Astrocyte (in vitro differentiated cells and primary cell): ENCODE data around the gene CDK15. TPM values are rescaled to one million over a fixed set of nuclear protein-coding genes. Genes with fewer than 3 reads are reported as not detected.

Experiments used
- DNase-seq: peaks from one replicate; pipeline ENCODE4 v3.0.0-alpha.2; 2010; ENCODE audit warnings: low read depth
- FAIRE-seq: peaks from 2 replicates; lab custom pipeline; 2011; peaks lifted over from hg19 to GRCh38; lab: Jason Lieb, UNC
- H2AFZ ChIP-seq: 2 replicates; pipeline ENCODE4 v1.6.0; 2012; ENCODE audit warnings: low read depth, low read length, inconsistent platforms
- H3K27ac ChIP-seq: 2 replicates; pipeline ENCODE4 v1.5.1; 2011; ENCODE audit warnings: low read depth, low read length, inconsistent platforms
- H3K27me3 ChIP-seq: 2 replicates; pipeline ENCODE4 v1.6.0; 2011; ENCODE audit warnings: low read length, inconsistent platforms; ENCODE audit not compliant: insufficient read depth
- H3K36me3 ChIP-seq: 2 replicates; pipeline ENCODE4 v1.5.1; 2011; ENCODE audit warnings: low read length, inconsistent platforms; ENCODE audit not compliant: insufficient read depth
- H3K4me1 ChIP-seq: 2 replicates; pipeline ENCODE4 v1.5.1; 2011; ENCODE audit warnings: low read length, inconsistent platforms; ENCODE audit not compliant: insufficient read depth
- H3K4me2 ChIP-seq: 2 replicates; pipeline ENCODE4 v1.6.0; 2012; ENCODE audit warnings: low read length, inconsistent platforms
- H3K4me3 ChIP-seq: 2 replicates; pipeline ENCODE4 v1.5.1; 2011; ENCODE audit warnings: low read depth, mild to moderate bottlenecking, low read length, inconsistent platforms; ENCODE audit not compliant: insufficient read depth
- H3K79me2 ChIP-seq: 2 replicates; pipeline ENCODE4 v1.6.0; 2012; ENCODE audit warnings: mild to moderate bottlenecking, low read length, inconsistent platforms; ENCODE audit not compliant: insufficient read depth
- H3K9ac ChIP-seq: 2 replicates; pipeline ENCODE4 v1.6.0; 2012; ENCODE audit warnings: mild to moderate bottlenecking, low read length, inconsistent platforms
- H3K9me3 ChIP-seq: 2 replicates; pipeline ENCODE4 v1.5.1; 2012; ENCODE audit warnings: low read depth, mild to moderate bottlenecking, low read length, inconsistent platforms; ENCODE audit not compliant: insufficient read depth
- H4K20me1 ChIP-seq: 2 replicates; pipeline ENCODE4 v1.6.0; 2012; ENCODE audit warnings: low read length, inconsistent platforms; ENCODE audit not compliant: insufficient read depth
- H3K27ac Mint-ChIP-seq: one replicate; pipeline ENCODE4 v1.8.0; 2021; ENCODE audit warnings: mild to moderate bottlenecking, mixed read lengths; ENCODE audit not compliant: unreplicated experiment
- H3K27me3 Mint-ChIP-seq: one replicate; pipeline ENCODE4 v1.8.0; 2021; ENCODE audit warnings: low read depth, mixed read lengths; ENCODE audit not compliant: unreplicated experiment
- H3K36me3 Mint-ChIP-seq: one replicate; pipeline ENCODE4 v1.8.0; 2021; ENCODE audit warnings: low read depth, mixed read lengths; ENCODE audit not compliant: unreplicated experiment
- H3K4me1 Mint-ChIP-seq: one replicate; pipeline ENCODE4 v1.8.0; 2021; ENCODE audit warnings: low read depth, mixed read lengths; ENCODE audit not compliant: unreplicated experiment
- H3K4me3 Mint-ChIP-seq: one replicate; pipeline ENCODE4 v1.8.0; 2021; ENCODE audit warnings: mild to moderate bottlenecking, moderate library complexity, mixed read lengths; ENCODE audit not compliant: unreplicated experiment
- H3K9me3 Mint-ChIP-seq: one replicate; pipeline ENCODE4 v1.8.0; 2021; ENCODE audit warnings: mild to moderate bottlenecking, mixed read lengths; ENCODE audit not compliant: unreplicated experiment
- CTCF ChIP-seq: IDR thresholded peaks from 2 replicates; pipeline ENCODE4 v1.5.1; 2011; ENCODE audit warnings: low read depth, mild to moderate bottlenecking, inconsistent platforms, low read length, moderate library complexity; ENCODE audit not compliant: insufficient read depth
- EZH2 ChIP-seq: IDR thresholded peaks from 2 replicates; pipeline ENCODE4 v1.6.1; 2012; ENCODE audit warnings: mild to moderate bottlenecking, low read length, inconsistent platforms; ENCODE audit not compliant: insufficient read depth
- total RNA-seq: library from RNA; stranded (reverse); gene quantifications from 2 replicates; pipeline ENCODE4 v1.2.1, GENCODE V29; 2021

Gene CDK15
- total RNA-seq, 1 donor from 2014 or later: 6.6 TPM

GRCh38 chr2:201938781-201939180 lies 132.4 kb downstream of the CDK15 start:
- peaks cover 24% of the 10 kb centered on the region for H3K4me1 Mint-ChIP-seq
- peak overlapping the region; percentile 34 for H3K9ac ChIP-seq
- H3K27me3 ChIP-seq: no peaks in the 10 kb centered on the region
- peak overlapping the region; percentile 19 for H2AFZ ChIP-seq
- H3K36me3 Mint-ChIP-seq: peaks cover 3% of the 10 kb centered on the region
- DNase-seq: no peak
- peak overlapping the region; percentile 50 for H3K4me2 ChIP-seq
- peak overlapping the region; percentile 77 for H3K27ac Mint-ChIP-seq
- no peak overlapping the region for H3K4me3 ChIP-seq
- peaks cover 5% of the 10 kb centered on the region for H3K27me3 Mint-ChIP-seq
- no peaks in the 10 kb centered on the region for H3K79me2 ChIP-seq
- no peaks in the 10 kb centered on the region for H3K9me3 ChIP-seq
- H3K4me3 Mint-ChIP-seq: no peak overlapping the region
- FAIRE-seq: no peak
- H4K20me1 ChIP-seq: no peaks in the 10 kb centered on the region
- peaks cover 32% of the 10 kb centered on the region for H3K4me1 ChIP-seq
- TF ChIP-seq EZH2 (no peak), CTCF (no peak)
- H3K27ac ChIP-seq: peak overlapping the region; percentile 65
- H3K9me3 Mint-ChIP-seq: peaks cover 5% of the 10 kb centered on the region
- no peaks in the 10 kb centered on the region for H3K36me3 ChIP-seq

DNA sequence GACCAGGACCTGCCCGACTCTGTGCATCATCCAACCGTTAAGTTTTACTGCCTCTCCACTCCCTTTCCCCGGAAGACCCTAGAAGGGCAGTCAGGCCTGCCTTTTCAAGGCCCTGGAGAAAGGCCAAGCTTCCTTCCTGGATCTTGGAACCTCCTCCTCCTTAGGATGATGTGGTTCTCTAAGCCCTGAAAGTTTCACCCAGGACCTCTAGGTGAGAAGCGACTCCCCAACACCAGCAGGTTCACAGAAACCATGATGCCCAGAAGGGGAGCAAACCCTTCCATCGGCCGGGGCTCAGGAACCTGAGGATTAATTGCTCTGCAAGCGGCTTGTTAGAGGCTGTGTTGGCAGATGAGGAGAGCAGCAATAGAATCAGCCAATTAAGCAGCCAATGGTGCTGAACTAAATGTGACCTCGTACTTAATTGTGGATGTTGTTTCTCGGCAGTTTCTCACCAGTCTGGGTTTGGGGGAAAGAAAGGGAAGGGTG lies 133.2 kb downstream of the CDK15 start:
- H3K4me3 ChIP-seq: no peak overlapping the region
- H4K20me1 ChIP-seq: no peaks in the 10 kb centered on the region
- H3K27me3 ChIP-seq: no peaks in the 10 kb centered on the region
- TF ChIP-seq CTCF (no peak), EZH2 (no peak)
- peak; percentile 48 for DNase-seq
- peak overlapping the region; percentile 65 for H3K27ac ChIP-seq
- H3K9me3 ChIP-seq: no peaks in the 10 kb centered on the region
- peak overlapping the region; percentile 5 for H3K4me2 ChIP-seq
- no peak overlapping the region for H3K9ac ChIP-seq
- H3K27me3 Mint-ChIP-seq: peaks cover 5% of the 10 kb centered on the region
- peaks cover 3% of the 10 kb centered on the region for H3K36me3 Mint-ChIP-seq
- no peaks in the 10 kb centered on the region for H3K79me2 ChIP-seq
- no peak overlapping the region for H3K27ac Mint-ChIP-seq
- peaks cover 21% of the 10 kb centered on the region for H3K4me1 Mint-ChIP-seq
- no peak overlapping the region for H2AFZ ChIP-seq
- no peaks in the 10 kb centered on the region for H3K36me3 ChIP-seq
- H3K9me3 Mint-ChIP-seq: peaks cover 5% of the 10 kb centered on the region
- no peak overlapping the region for H3K4me3 Mint-ChIP-seq
- peaks cover 25% of the 10 kb centered on the region for H3K4me1 ChIP-seq
- FAIRE-seq: no peak

GRCh38 chr2:201942531-201942930 lies 136.2 kb downstream of the CDK15 start:
- Histone ChIP-seq H3K27ac (no peak overlapping the region), H3K9ac (no peak overlapping the region), H3K4me2 (no peak overlapping the region), H4K20me1 (no peaks in the 10 kb centered on the region), H3K36me3 (no peaks in the 10 kb centered on the region), H3K27me3 (no peaks in the 10 kb centered on the region), H3K4me1 (peaks cover 23% of the 10 kb centered on the region), H3K79me2 (no peaks in the 10 kb centered on the region), H2AFZ (no peak overlapping the region), H3K9me3 (no peaks in the 10 kb centered on the region), H3K4me3 (no peak overlapping the region)
- H3K36me3 Mint-ChIP-seq: no peaks in the 10 kb centered on the region
- FAIRE-seq (no peak), DNase-seq (no peak)
- H3K9me3 Mint-ChIP-seq: peaks cover 2% of the 10 kb centered on the region
- peaks cover 18% of the 10 kb centered on the region for H3K4me1 Mint-ChIP-seq
- no peak overlapping the region for H3K27ac Mint-ChIP-seq
- no peak for TF ChIP-seq EZH2
- TF ChIP-seq CTCF: no peak
- H3K27me3 Mint-ChIP-seq: peaks cover 8% of the 10 kb centered on the region
- H3K4me3 Mint-ChIP-seq: no peak overlapping the region

Other genes starting within 250 kb of the CDK15 start
- gene TMEM237, start 163.0 kb upstream of the CDK15 start, total RNA-seq: 35.2 and 37.7 TPM in 2 replicates
- 1.0 and 2.9 TPM in 2 replicates for gene MPP4, start 107.9 kb upstream of the CDK15 start, total RNA-seq
- gene ALS2, start 25.6 kb upstream of the CDK15 start, total RNA-seq: 48.9 and 54.0 TPM in 2 replicates
- 61.5 and 65.9 TPM in 2 replicates for gene FZD7, start 227.3 kb downstream of the CDK15 start, total RNA-seq